Chondrocyte (in vitro differentiated cells): ENCODE results near the gene U2SURP. TPM values are rescaled to one million over a fixed set of nuclear protein-coding genes. Genes with fewer than 3 reads are reported as not detected.

ENCODE experiments used
- DNase-seq: peaks from one replicate; pipeline ENCODE4 v3.0.0; 2021; ENCODE audit warnings: mixed read lengths, low spot score
- H3K27ac Mint-ChIP-seq: one replicate; pipeline ENCODE4 v1.8.0; 2021; ENCODE audit warnings: mild to moderate bottlenecking, moderate library complexity, mixed read lengths; ENCODE audit not compliant: unreplicated experiment
- H3K27me3 Mint-ChIP-seq: 2 replicates; pipeline ENCODE4 v1.8.0; 2021; ENCODE audit warnings: low read depth, mixed read lengths
- H3K36me3 Mint-ChIP-seq: 2 replicates; pipeline ENCODE4 v1.8.0; 2021; ENCODE audit warnings: low read depth, mixed read lengths
- H3K4me1 Mint-ChIP-seq: 2 replicates; pipeline ENCODE4 v1.8.0; 2021; ENCODE audit warnings: low read depth, mild to moderate bottlenecking, mixed read lengths
- H3K4me3 Mint-ChIP-seq: one replicate; pipeline ENCODE4 v1.8.0; 2021; ENCODE audit warnings: mild to moderate bottlenecking, moderate library complexity, mixed read lengths; ENCODE audit not compliant: unreplicated experiment
- H3K9me3 Mint-ChIP-seq: 2 replicates; pipeline ENCODE4 v1.8.0; 2021; ENCODE audit warnings: low read depth, mixed read lengths
- total RNA-seq: library from RNA; stranded (reverse); gene quantifications from 3 replicates; pipeline ENCODE4 v1.2.1, GENCODE V29; 2021
- TF ChIP-seq, protein P1 (sequence below): fragments of 200-600 bp; sonication (generic); IDR thresholded peaks from 2 replicates; pipeline ENCODE4 v1.5.0; 2021; ENCODE audit warnings: antibody characterized with exemption, mild to moderate bottlenecking, moderate library complexity

Gene U2SURP
- total RNA-seq, 1 donor from 2014 or later: 63.7 TPM

- peaks cover 9% of the 10 kb centered on the region for H3K27me3 Mint-ChIP-seq
- no peak overlapping the region for H3K27ac Mint-ChIP-seq
- no peak for DNase-seq
- no peaks in the 10 kb centered on the region for H3K4me1 Mint-ChIP-seq
- H3K4me3 Mint-ChIP-seq: no peak overlapping the region
- TF ChIP-seq, protein P1, sequence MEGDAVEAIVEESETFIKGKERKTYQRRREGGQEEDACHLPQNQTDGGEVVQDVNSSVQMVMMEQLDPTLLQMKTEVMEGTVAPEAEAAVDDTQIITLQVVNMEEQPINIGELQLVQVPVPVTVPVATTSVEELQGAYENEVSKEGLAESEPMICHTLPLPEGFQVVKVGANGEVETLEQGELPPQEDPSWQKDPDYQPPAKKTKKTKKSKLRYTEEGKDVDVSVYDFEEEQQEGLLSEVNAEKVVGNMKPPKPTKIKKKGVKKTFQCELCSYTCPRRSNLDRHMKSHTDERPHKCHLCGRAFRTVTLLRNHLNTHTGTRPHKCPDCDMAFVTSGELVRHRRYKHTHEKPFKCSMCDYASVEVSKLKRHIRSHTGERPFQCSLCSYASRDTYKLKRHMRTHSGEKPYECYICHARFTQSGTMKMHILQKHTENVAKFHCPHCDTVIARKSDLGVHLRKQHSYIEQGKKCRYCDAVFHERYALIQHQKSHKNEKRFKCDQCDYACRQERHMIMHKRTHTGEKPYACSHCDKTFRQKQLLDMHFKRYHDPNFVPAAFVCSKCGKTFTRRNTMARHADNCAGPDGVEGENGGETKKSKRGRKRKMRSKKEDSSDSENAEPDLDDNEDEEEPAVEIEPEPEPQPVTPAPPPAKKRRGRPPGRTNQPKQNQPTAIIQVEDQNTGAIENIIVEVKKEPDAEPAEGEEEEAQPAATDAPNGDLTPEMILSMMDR: no peak
- H3K36me3 Mint-ChIP-seq: no peaks in the 10 kb centered on the region
- H3K9me3 Mint-ChIP-seq: no peaks in the 10 kb centered on the region
Observed at GRCh38 chr3:143095813-143096212, 94.4 kb downstream of the U2SURP start.

DNA sequence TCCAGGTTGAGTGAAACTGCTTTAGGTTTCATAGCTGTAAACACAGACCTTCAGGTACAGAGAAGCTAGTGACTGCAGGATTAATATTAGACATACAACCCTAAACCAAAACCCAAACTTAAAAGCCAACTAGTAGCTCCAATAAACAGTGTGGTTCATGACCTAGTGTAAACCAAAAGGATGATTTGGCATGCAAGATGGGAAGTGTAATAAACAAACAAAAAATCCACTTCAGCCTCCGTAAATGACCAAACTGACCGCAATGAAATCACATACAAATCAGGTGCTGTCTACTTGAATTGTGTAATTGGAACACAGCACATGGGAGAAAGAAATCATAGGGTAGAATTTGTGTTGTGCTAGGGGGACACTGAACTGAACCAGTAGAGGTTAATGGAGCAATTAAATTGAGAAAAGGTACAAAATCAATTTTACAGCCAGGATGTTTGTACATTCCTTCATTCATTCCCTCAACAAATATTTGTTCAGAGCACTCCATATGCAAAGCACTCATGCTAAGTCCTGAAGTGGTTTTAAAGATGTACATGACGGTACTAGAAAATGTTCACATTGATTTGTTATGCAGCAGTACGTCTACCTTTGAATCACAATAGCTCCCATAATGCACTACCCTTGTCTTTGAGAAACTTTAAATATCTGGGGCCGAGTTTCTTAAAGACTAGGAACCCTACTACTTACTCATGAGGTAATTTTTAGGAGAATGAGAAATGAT, 96.8 kb downstream of the U2SURP start:
- Mint-ChIP-seq H3K27ac (no peak overlapping the region), H3K27me3 (peaks cover 9% of the 10 kb centered on the region), H3K36me3 (no peaks in the 10 kb centered on the region), H3K4me1 (no peaks in the 10 kb centered on the region), H3K9me3 (no peaks in the 10 kb centered on the region), H3K4me3 (no peak overlapping the region)
- no peak for DNase-seq
- TF ChIP-seq, protein P1: no peak

DNA sequence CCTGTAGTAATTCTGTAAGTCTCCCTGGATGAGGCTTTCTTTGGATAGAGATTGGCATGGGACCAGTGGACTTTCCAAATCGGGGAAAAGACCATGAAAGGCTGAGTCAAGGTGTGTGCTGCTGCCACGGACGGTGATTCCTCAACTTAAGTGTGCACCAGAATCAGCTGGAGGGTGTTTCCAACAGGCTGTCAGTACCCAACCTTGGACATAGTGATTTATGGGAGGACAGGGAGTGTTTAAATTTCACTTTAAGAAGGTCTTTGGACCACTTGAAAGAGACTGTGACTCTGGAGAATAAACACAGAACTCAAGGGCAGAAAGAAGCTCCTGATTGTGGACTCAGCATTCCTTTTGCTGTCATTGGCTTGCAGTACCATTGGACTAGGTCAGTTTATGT, 97.8 kb downstream of the U2SURP start:
- Mint-ChIP-seq H3K27me3 (peaks cover 9% of the 10 kb centered on the region), H3K4me3 (no peak overlapping the region), H3K27ac (no peak overlapping the region), H3K4me1 (no peaks in the 10 kb centered on the region), H3K36me3 (no peaks in the 10 kb centered on the region), H3K9me3 (no peaks in the 10 kb centered on the region)
- DNase-seq: no peak
- TF ChIP-seq, protein P1: no peak

- Mint-ChIP-seq H3K27me3 (peaks cover 9% of the 10 kb centered on the region), H3K27ac (no peak overlapping the region), H3K4me1 (no peaks in the 10 kb centered on the region), H3K4me3 (no peak overlapping the region), H3K36me3 (no peaks in the 10 kb centered on the region), H3K9me3 (peaks cover 2% of the 10 kb centered on the region)
- TF ChIP-seq, protein P1: no peak
- no peak for DNase-seq
Observed at GRCh38 chr3:143099690-143100089, 98.3 kb downstream of the U2SURP start.

DNA sequence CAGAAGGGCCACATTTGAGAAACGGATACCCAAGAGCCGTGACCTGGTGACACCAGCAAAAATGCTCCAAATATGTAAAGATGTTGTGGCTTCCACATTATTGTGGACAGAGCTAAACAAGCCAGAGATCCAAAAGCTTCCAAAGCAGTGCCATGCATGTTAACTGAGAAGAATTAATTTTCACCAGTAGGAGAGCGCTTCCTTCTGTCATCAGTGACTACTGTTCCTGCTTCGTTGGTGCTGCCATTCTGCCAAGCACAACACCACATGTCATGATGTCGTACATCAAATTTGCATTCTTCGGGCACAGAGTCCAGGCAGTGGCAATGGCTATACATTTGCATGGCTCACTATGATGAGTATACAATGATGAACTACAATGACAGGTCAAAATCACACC, 99.1 kb downstream of the U2SURP start:
- Mint-ChIP-seq H3K9me3 (peaks cover 5% of the 10 kb centered on the region), H3K27me3 (peaks cover 9% of the 10 kb centered on the region), H3K36me3 (no peaks in the 10 kb centered on the region), H3K27ac (no peak overlapping the region), H3K4me3 (no peak overlapping the region), H3K4me1 (no peaks in the 10 kb centered on the region)
- no peak for DNase-seq
- TF ChIP-seq, protein P1: no peak
